ENCODE data around the gene MRPL16. TPM values are rescaled to one million over a fixed set of nuclear protein-coding genes. Genes with fewer than 3 reads are reported as not detected.

Gene MRPL16
- total RNA-seq, 1 donor from 2014 or later = 36.4 TPM

- H3K9me3 Mint-ChIP-seq (ENCODE audit: unreplicated experiment) = peaks cover 10% of the 10 kb centered on the region
- H3K36me3 Mint-ChIP-seq (ENCODE audit: unreplicated experiment) = no peaks in the 10 kb centered on the region
- no peak for DNase-seq
- H3K27me3 Mint-ChIP-seq (ENCODE audit: unreplicated experiment) = peaks cover 10% of the 10 kb centered on the region
- no peak overlapping the region for H3K4me3 Mint-ChIP-seq (ENCODE audit: unreplicated experiment)
- no peak for TF ChIP-seq CTCF (IDR thresholded peaks at IDR 0.05; ENCODE audit: partially characterized antibody, unreplicated experiment)
- H3K4me1 Mint-ChIP-seq (ENCODE audit: low read depth, unreplicated experiment) = peaks cover 28% of the 10 kb centered on the region
- no peak overlapping the region for H3K27ac Mint-ChIP-seq (ENCODE audit: unreplicated experiment)
Observed at GRCh38 chr11:59758401-59759037, 52.1 kb downstream of the MRPL16 start.

- peak overlapping the region; percentile 14 for H3K27ac Mint-ChIP-seq (ENCODE audit: unreplicated experiment)
- peaks cover 21% of the 10 kb centered on the region for H3K4me1 Mint-ChIP-seq (ENCODE audit: low read depth, unreplicated experiment)
- TF ChIP-seq CTCF (IDR thresholded peaks at IDR 0.05; ENCODE audit: partially characterized antibody, unreplicated experiment) = no peak
- H3K27me3 Mint-ChIP-seq (ENCODE audit: unreplicated experiment) = peaks cover 15% of the 10 kb centered on the region
- peak overlapping the region; percentile 89 for H3K4me3 Mint-ChIP-seq (ENCODE audit: unreplicated experiment)
- no peaks in the 10 kb centered on the region for H3K36me3 Mint-ChIP-seq (ENCODE audit: unreplicated experiment)
- peaks cover 9% of the 10 kb centered on the region for H3K9me3 Mint-ChIP-seq (ENCODE audit: unreplicated experiment)
- no peak for DNase-seq
Observed at GRCh38 chr11:59756845-59757244, 53.7 kb downstream of the MRPL16 start.

GRCh38 chr11:59756558-59756840 lies 54.1 kb downstream of the MRPL16 start:
- Mint-ChIP-seq H3K27me3 (ENCODE audit: unreplicated experiment) (peaks cover 15% of the 10 kb centered on the region), H3K4me3 (ENCODE audit: unreplicated experiment) (peak overlapping the region; percentile 89), H3K4me1 (ENCODE audit: low read depth, unreplicated experiment) (peaks cover 21% of the 10 kb centered on the region), H3K36me3 (ENCODE audit: unreplicated experiment) (no peaks in the 10 kb centered on the region), H3K27ac (ENCODE audit: unreplicated experiment) (peak overlapping the region; percentile 14), H3K9me3 (ENCODE audit: unreplicated experiment) (peaks cover 9% of the 10 kb centered on the region)
- TF ChIP-seq CTCF (IDR thresholded peaks at IDR 0.05; ENCODE audit: partially characterized antibody, unreplicated experiment) = no peak
- DNase-seq = no peak

Other genes starting within 250 kb of the MRPL16 start
- gene OSBP, start 195.0 kb downstream of the MRPL16 start, total RNA-seq (ENCODE audit: unreplicated experiment) = 36.0 TPM
- 17.3 TPM for gene PATL1, start 141.7 kb downstream of the MRPL16 start, total RNA-seq (ENCODE audit: unreplicated experiment)
- gene OR10V1, start 96.9 kb downstream of the MRPL16 start, total RNA-seq (ENCODE audit: unreplicated experiment) = not detected
- gene STX3, start 55.4 kb downstream of the MRPL16 start, total RNA-seq (ENCODE audit: unreplicated experiment) = 42.1 TPM
- not detected for gene CBLIF, start 34.7 kb upstream of the MRPL16 start, total RNA-seq (ENCODE audit: unreplicated experiment)
- not detected for gene TCN1, start 55.7 kb upstream of the MRPL16 start, total RNA-seq (ENCODE audit: unreplicated experiment)
- gene OOSP3, start 68.0 kb upstream of the MRPL16 start, total RNA-seq (ENCODE audit: unreplicated experiment) = not detected
- 0.54 TPM for gene OOSP1, start 127.7 kb upstream of the MRPL16 start, total RNA-seq (ENCODE audit: unreplicated experiment)
- gene OOSP4A, start 153.3 kb upstream of the MRPL16 start, total RNA-seq (ENCODE audit: unreplicated experiment) = not detected
- gene OOSP4B, start 206.4 kb upstream of the MRPL16 start, total RNA-seq (ENCODE audit: unreplicated experiment) = not detected
- gene OOSP2, start 229.6 kb upstream of the MRPL16 start, total RNA-seq (ENCODE audit: unreplicated experiment) = not detected
- gene MS4A3, start 245.9 kb upstream of the MRPL16 start, total RNA-seq (ENCODE audit: unreplicated experiment) = not detected